HG02571 (cell line): ENCODE measurements around the gene SIX3.

Experiments
- ATAC-seq: cut with Tn5 transposase; IDR thresholded peaks from one replicate; pipeline ENCODE4 v1.9.1; 2021; ENCODE audit warnings: mild to moderate bottlenecking, moderate library complexity; ENCODE audit not compliant: unreplicated experiment

Gene SIX3

GRCh38 chr2:44942304-44943030 is 965 bp downstream of the SIX3 start:
- no peak for ATAC-seq

- no peak for ATAC-seq
These were observed 1.7 kb downstream of the SIX3 start for GRCh38 chr2:44943031-44943692.

- no peak for ATAC-seq
These were observed 2.2 kb downstream of the SIX3 start for GRCh38 chr2:44943693-44944101.

- no peak for ATAC-seq
These were observed 2.8 kb downstream of the SIX3 start for GRCh38 chr2:44944102-44944951.

GRCh38 chr2:44944952-44945612 is 3.6 kb downstream of the SIX3 start:
- no peak for ATAC-seq

- ATAC-seq: no peak
These were observed 4.3 kb downstream of the SIX3 start for GRCh38 chr2:44945676-44946371.

- no peak for ATAC-seq
These were observed 5.0 kb downstream of the SIX3 start for GRCh38 chr2:44946372-44947027.

GRCh38 chr2:44947028-44947375 is 5.5 kb downstream of the SIX3 start:
- ATAC-seq: no peak

- no peak for ATAC-seq
These were observed 7.2 kb downstream of the SIX3 start for GRCh38 chr2:44948565-44949328.

- ATAC-seq: no peak
These were observed 8.0 kb downstream of the SIX3 start for GRCh38 chr2:44949329-44950151.

- no peak for ATAC-seq
These were observed 9.1 kb downstream of the SIX3 start for GRCh38 chr2:44950646-44951045.

- no peak for ATAC-seq
These were observed 9.6 kb downstream of the SIX3 start for GRCh38 chr2:44951124-44951523.

GRCh38 chr2:44951714-44952113 is 10.2 kb downstream of the SIX3 start:
- no peak for ATAC-seq

- no peak for ATAC-seq
These were observed 10.8 kb downstream of the SIX3 start for GRCh38 chr2:44952143-44952805.

GRCh38 chr2:44952806-44953498 is 11.4 kb downstream of the SIX3 start:
- ATAC-seq: no peak

- no peak for ATAC-seq
These were observed 12.0 kb downstream of the SIX3 start for GRCh38 chr2:44953499-44953883.

- no peak for ATAC-seq
These were observed 13.0 kb downstream of the SIX3 start for GRCh38 chr2:44954447-44954888.
